Spleen (tissue), 7 donors: ENCODE data around the gene MEGF9.

ENCODE experiments used
- POLR2A ChIP-seq, 3 donors: fragments of 450-650 bp; IDR thresholded peaks; one replicate each; pipeline ENCODE4 v1.5.1; 2017; ENCODE audit warnings: antibody characterized with exemption in 3 of 3, mild to moderate bottlenecking in 1 of 3
- TF ChIP-seq, protein P1 (sequence below), 11 experiments: fragments of 200-600 bp in 7 of 11; fragments of 450-650 bp in 4 of 11; sonication (generic) in 4 of 11; IDR thresholded peaks in 8 of 11; conservative IDR thresholded peaks in 3 of 11; 1 replicate in 7 of 11; 2 replicates in 4 of 11; pipeline versions ENCODE4 v1.4.0 to v1.8.0; 2016 to 2021; ENCODE audit warnings: antibody characterized with exemption in 11 of 11, inconsistent platforms in 4 of 11, mild to moderate bottlenecking in 1 of 11
- donor health status: DM: no; HTN: no; CAD: no; lungs with moderate emphysema.
- donor health status: DM: no; HTN: no; CAD: no.
- donor health status: DM: no; HTN: no; CAD: no.

DNA sequence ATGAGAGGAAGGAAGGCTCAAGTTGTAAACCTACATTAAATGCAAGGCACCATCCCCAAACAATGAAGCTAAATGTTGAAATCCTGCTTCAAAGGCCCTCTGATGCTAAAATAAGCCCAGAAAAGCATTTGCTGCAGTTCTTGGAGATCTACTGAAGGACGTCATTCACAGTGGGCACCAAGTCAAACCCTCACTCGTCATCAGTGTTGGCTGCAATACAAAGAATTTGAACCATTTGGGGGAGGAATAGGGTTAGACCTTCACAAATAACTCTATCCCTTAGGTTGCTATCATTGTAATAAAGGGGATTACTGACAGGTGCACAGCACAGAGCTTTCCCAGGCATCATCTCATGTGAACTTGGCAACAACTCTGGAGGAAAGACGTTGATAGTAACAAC is 9.3 kb upstream of the MEGF9 start:
- TF ChIP-seq, protein P1, sequence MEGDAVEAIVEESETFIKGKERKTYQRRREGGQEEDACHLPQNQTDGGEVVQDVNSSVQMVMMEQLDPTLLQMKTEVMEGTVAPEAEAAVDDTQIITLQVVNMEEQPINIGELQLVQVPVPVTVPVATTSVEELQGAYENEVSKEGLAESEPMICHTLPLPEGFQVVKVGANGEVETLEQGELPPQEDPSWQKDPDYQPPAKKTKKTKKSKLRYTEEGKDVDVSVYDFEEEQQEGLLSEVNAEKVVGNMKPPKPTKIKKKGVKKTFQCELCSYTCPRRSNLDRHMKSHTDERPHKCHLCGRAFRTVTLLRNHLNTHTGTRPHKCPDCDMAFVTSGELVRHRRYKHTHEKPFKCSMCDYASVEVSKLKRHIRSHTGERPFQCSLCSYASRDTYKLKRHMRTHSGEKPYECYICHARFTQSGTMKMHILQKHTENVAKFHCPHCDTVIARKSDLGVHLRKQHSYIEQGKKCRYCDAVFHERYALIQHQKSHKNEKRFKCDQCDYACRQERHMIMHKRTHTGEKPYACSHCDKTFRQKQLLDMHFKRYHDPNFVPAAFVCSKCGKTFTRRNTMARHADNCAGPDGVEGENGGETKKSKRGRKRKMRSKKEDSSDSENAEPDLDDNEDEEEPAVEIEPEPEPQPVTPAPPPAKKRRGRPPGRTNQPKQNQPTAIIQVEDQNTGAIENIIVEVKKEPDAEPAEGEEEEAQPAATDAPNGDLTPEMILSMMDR (IDR thresholded peaks at IDR 0.05 in 8 of 11, conservative IDR thresholded peaks at IDR 0.05 in 3 of 11), result no peak
- TF ChIP-seq POLR2A (IDR thresholded peaks at IDR 0.05), result no peak
